ENCODE measurements around the gene KIAA0753.

DNA sequence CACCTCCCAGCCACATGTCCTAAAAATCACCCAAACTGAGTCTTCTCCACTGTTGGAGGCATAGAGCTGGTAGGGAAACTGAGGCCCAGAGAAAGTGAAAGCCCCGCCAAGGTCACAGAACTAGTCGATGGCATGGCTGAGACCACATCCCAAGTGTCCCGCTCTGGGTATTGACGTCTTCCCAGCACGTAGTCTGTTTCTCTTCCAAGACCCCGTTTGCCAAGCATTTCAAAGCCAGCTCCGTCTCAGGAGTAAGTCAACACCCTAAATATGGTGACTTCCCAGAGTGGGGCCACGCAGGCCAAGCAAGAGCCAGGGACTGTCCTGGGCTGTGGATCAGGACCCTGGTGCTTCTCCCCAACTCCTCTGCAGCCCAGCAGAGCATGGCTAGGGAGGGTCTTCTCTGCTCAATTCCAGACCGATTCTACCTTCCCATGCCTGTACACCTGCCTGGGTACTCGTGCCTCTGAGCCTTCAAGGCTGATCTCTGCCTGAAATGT lies 103.9 kb downstream of the KIAA0753 start:
- TF ChIP-seq SUZ12 (IDR thresholded peaks at IDR 0.05; ENCODE audit: extremely low read depth, insufficient read depth, insufficient read length) = no peak
- no peak for TF ChIP-seq YY1 (IDR thresholded peaks at IDR 0.05; ENCODE audit: insufficient read depth, insufficient read length)
